Endothelial cell of umbilical vein (primary cell): Measurements from ENCODE around the gene TOR1A.

ENCODE experiments used
- JUN ChIP-seq: IDR thresholded peaks from 2 replicates; pipeline ENCODE4 v1.6.1; 2011; ENCODE audit warnings: borderline replicate concordance, low read depth; ENCODE audit not compliant: insufficient read length, insufficient read depth
- POLR2A ChIP-seq: IDR thresholded peaks from 2 replicates; pipeline ENCODE4 v1.6.1; 2012; ENCODE audit warnings: low read depth, mild to moderate bottlenecking, control low read depth, low read length
- TF ChIP-seq, protein P1 (sequence below), 2 donors: IDR thresholded peaks; 1 replicate in 1 of 2; 2 replicates in 1 of 2; pipeline ENCODE4 v1.5.1; 2011; ENCODE audit warnings: low read length in 2 of 2, mild to moderate bottlenecking in 2 of 2, moderate library complexity in 2 of 2, control low read depth in 1 of 2, inconsistent platforms in 1 of 2, low read depth in 1 of 2; ENCODE audit not compliant: insufficient read depth in 1 of 2; ENCODE audit errors: extremely low read depth in 1 of 2
- TF ChIP-seq, protein P2 (sequence below): IDR thresholded peaks from 2 replicates; pipeline ENCODE4 v1.6.1; 2011; ENCODE audit not compliant: insufficient read depth, insufficient read length

DNA sequence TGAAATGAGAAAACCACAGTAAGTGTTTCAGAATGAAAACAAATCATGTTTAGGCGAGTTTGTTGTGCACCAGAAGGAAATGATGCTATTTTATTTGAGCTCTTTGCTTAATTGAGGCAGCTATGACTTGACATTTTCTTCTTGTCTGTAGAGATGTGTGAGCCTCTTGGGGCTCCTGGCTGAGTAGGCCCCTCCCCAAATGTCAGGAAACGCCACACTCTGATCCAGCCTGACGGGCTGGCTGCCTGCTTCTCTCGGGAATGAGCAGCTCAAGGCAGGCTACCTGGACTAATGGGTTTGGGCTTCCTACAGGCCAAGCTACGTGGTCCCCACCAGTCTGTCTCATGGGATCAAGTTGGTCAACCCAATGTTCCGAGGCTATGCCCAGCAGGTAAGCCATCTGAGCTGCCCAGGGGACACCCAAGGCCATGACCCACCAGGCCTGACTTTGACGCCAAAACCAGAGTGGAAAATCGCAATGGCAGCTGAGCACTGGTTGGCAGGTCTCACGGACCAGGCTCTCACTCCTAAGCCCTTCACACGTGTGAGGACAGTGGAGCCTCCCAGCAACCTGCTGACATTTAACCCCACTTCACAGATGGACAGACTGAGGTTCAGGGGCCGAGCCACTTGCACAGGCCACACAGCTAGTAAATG is 41.2 kb upstream of the TOR1A start:
- TF ChIP-seq, protein P1, sequence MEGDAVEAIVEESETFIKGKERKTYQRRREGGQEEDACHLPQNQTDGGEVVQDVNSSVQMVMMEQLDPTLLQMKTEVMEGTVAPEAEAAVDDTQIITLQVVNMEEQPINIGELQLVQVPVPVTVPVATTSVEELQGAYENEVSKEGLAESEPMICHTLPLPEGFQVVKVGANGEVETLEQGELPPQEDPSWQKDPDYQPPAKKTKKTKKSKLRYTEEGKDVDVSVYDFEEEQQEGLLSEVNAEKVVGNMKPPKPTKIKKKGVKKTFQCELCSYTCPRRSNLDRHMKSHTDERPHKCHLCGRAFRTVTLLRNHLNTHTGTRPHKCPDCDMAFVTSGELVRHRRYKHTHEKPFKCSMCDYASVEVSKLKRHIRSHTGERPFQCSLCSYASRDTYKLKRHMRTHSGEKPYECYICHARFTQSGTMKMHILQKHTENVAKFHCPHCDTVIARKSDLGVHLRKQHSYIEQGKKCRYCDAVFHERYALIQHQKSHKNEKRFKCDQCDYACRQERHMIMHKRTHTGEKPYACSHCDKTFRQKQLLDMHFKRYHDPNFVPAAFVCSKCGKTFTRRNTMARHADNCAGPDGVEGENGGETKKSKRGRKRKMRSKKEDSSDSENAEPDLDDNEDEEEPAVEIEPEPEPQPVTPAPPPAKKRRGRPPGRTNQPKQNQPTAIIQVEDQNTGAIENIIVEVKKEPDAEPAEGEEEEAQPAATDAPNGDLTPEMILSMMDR (IDR thresholded peaks at IDR 0.05; ENCODE audit: extremely low read depth in 1 of 2, insufficient read depth in 1 of 2, low read depth in 1 of 2, low read length in 2 of 2), result no peak
- no peak for TF ChIP-seq POLR2A
- no peak for TF ChIP-seq JUN
- TF ChIP-seq, protein P2, sequence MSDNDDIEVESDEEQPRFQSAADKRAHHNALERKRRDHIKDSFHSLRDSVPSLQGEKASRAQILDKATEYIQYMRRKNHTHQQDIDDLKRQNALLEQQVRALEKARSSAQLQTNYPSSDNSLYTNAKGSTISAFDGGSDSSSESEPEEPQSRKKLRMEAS, result no peak
